ENCODE results near the gene TRIM74. TPM values are rescaled to one million over a fixed set of nuclear protein-coding genes. Genes with fewer than 3 reads are reported as not detected.
"Not testable (repeated sequence)": the region's sequence is repeated elsewhere in the genome, so short reads cannot be mapped to it uniquely, and the experiment has no call there.

Gene TRIM74
- total and polyA plus RNA-seq, 2 experiments from 2014 or later = not detected

DNA sequence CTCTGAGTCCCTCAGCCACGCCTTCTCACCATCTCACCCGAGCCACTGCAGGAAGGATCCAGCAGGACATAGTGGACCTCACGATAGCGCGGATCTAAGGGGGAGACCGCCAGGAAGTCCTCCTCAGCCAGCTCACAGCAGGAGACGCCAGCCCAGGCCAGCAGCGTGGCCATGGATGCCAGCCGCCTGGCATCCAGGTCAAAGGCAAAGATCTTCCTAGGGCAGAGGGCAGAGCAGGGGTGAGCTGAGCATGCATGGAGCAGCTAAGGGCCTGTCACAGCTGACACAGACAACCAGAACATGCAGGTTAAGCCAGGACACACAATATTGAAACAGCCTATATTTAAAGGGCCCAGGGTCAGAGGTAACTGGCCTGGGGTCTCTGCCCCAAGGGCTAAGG is 20.0 kb downstream of the TRIM74 start:
- not testable (repeated sequence) for H2AFZ ChIP-seq; ATAC-seq; H3F3A ChIP-seq (replicated peaks; ENCODE audit: low read depth); H3K4me2 ChIP-seq; H3K27ac ChIP-seq (ENCODE audit: low read depth); H3K27ac Mint-ChIP-seq; H3K36me3 ChIP-seq (ENCODE audit: insufficient read depth); H3K4me1 ChIP-seq (ENCODE audit: insufficient read depth); H3K4me3 ChIP-seq; H3K27me3 ChIP-seq (ENCODE audit: insufficient read depth); H3K27me3 Mint-ChIP-seq (ENCODE audit: insufficient read depth, low read depth, poor library complexity); H3K9me2 ChIP-seq (ENCODE audit: insufficient read depth); H3K4me1 Mint-ChIP-seq; H4K20me1 ChIP-seq (replicated peaks; ENCODE audit: insufficient read depth); DNase-seq (ENCODE audit: low spot score); H3K79me2 ChIP-seq (replicated peaks; ENCODE audit: insufficient read depth); H3K4me3 Mint-ChIP-seq; H3K9me3 Mint-ChIP-seq
- peaks cover 21% of the 10 kb centered on the region; the same call in 2 of the 3 replicates for H3K36me3 Mint-ChIP-seq (ENCODE audit: low read depth)

GRCh38 chr7:72948714-72949113 is 20.6 kb downstream of the TRIM74 start:
- H3K4me3 ChIP-seq; H3K36me3 ChIP-seq (ENCODE audit: insufficient read depth): not testable (repeated sequence)

DNA sequence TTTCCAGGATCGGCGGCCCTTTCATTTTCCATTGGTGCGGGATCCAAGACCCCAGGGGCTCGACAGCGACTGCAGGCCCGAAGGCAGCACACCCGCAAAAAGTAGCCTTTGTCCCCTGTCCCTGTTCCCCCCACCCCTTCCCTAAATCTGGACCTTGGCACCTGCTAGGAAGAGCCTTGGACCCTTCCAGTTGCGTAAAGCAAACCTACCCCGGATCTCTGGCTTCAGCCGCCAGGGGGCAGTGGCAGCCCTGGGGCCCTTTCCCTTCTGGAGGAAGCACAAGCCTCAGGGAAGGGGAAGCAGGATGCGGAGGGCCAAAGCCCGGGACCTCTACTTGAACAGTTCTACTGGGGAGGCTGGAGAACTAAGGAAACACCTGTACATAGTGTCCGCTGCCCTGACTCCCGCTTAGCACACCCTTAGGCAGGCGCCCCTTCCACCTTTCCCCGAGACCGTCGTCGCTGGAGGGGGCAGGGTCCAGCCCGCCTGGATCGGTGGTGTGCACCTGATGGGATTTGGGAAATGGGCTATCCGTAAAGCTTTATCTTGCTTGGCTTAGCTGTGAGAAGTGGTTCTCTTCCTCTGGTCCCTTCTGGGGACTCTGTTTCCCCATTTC is 23.0 kb downstream of the TRIM74 start:
- not testable (repeated sequence) for H3K9me2 ChIP-seq (ENCODE audit: insufficient read depth); H3K27ac ChIP-seq (ENCODE audit: low read depth); H2AFZ ChIP-seq; H3K4me2 ChIP-seq; H3K4me3 ChIP-seq; H3K4me1 ChIP-seq (ENCODE audit: insufficient read depth); H3K4me3 Mint-ChIP-seq; H3K9me3 Mint-ChIP-seq; H3F3A ChIP-seq (replicated peaks; ENCODE audit: low read depth); H3K27me3 ChIP-seq (ENCODE audit: insufficient read depth); H3K27me3 Mint-ChIP-seq (ENCODE audit: insufficient read depth, low read depth, poor library complexity); H3K4me1 Mint-ChIP-seq; H4K20me1 ChIP-seq (replicated peaks; ENCODE audit: insufficient read depth); H3K36me3 ChIP-seq (ENCODE audit: insufficient read depth); H3K27ac Mint-ChIP-seq; H3K79me2 ChIP-seq (replicated peaks; ENCODE audit: insufficient read depth)
- DNase-seq (ENCODE audit: low spot score) = peak; percentile 45
- TF ChIP-seq CTCF (conservative IDR thresholded peaks at IDR 0.05; ENCODE audit: low read depth in 2 of 2) = peak; percentile 47 to 64
- peaks cover 27% of the 10 kb centered on the region; the same call in 2 of the 3 replicates for H3K36me3 Mint-ChIP-seq (ENCODE audit: low read depth)
- ATAC-seq = peak; percentile 90

More at GRCh38 chr7:72948714-72949113, 20.6 kb downstream of the TRIM74 start:
- H3K79me2 ChIP-seq (replicated peaks; ENCODE audit: insufficient read depth); H2AFZ ChIP-seq; H3F3A ChIP-seq (replicated peaks; ENCODE audit: low read depth); H3K27ac Mint-ChIP-seq; H3K27ac ChIP-seq (ENCODE audit: low read depth); DNase-seq (ENCODE audit: low spot score); H3K4me1 Mint-ChIP-seq; H3K4me1 ChIP-seq (ENCODE audit: insufficient read depth); H3K9me2 ChIP-seq (ENCODE audit: insufficient read depth); H4K20me1 ChIP-seq (replicated peaks; ENCODE audit: insufficient read depth); ATAC-seq; H3K4me2 ChIP-seq; H3K4me3 Mint-ChIP-seq; H3K9me3 Mint-ChIP-seq; H3K27me3 Mint-ChIP-seq (ENCODE audit: insufficient read depth, low read depth, poor library complexity); H3K27me3 ChIP-seq (ENCODE audit: insufficient read depth): not testable (repeated sequence)
- peaks cover 24% of the 10 kb centered on the region; the same call in 2 of the 3 replicates for H3K36me3 Mint-ChIP-seq (ENCODE audit: low read depth)

GRCh38 chr7:72945597-72945996 is 23.7 kb downstream of the TRIM74 start:
- ATAC-seq = not testable (repeated sequence)

DNA sequence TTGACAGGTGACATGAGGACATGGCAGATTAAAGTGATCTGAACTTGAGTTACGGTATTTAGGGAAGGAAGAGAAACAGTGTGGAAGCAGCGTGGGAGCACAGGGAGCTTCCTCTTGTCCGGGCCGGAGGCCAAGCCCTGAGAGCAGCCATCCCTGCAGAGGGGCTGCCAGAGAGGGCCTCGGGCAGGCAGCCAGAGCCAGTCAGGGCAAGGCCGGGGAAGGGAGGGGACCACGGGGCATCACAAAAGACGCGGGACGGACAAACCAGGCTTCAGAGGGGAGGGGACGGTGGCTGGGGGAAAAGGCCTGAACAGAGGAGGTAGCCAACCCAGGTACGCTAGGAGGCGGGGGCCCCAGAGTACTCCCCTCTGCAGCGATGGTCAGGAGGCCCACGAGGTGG is 24.3 kb downstream of the TRIM74 start:
- H3K27me3 ChIP-seq (ENCODE audit: insufficient read depth); H3K4me1 ChIP-seq (ENCODE audit: insufficient read depth); H3K4me1 Mint-ChIP-seq; H3K27ac Mint-ChIP-seq; ATAC-seq; DNase-seq (ENCODE audit: low spot score); H3K4me2 ChIP-seq; H3K27ac ChIP-seq (ENCODE audit: low read depth); H4K20me1 ChIP-seq (replicated peaks; ENCODE audit: insufficient read depth); H2AFZ ChIP-seq; H3K27me3 Mint-ChIP-seq (ENCODE audit: insufficient read depth, low read depth, poor library complexity); H3K9me2 ChIP-seq (ENCODE audit: insufficient read depth); H3K9me3 Mint-ChIP-seq; H3F3A ChIP-seq (replicated peaks; ENCODE audit: low read depth); H3K4me3 ChIP-seq; H3K79me2 ChIP-seq (replicated peaks; ENCODE audit: insufficient read depth); H3K36me3 ChIP-seq (ENCODE audit: insufficient read depth); H3K4me3 Mint-ChIP-seq: not testable (repeated sequence)
- peaks cover 30% of the 10 kb centered on the region; the same call in 2 of the 3 replicates for H3K36me3 Mint-ChIP-seq (ENCODE audit: low read depth)

More at GRCh38 chr7:72945597-72945996, 23.7 kb downstream of the TRIM74 start:
- not testable (repeated sequence) for H3K79me2 ChIP-seq (replicated peaks; ENCODE audit: insufficient read depth); H3K27ac Mint-ChIP-seq; H3K36me3 ChIP-seq (ENCODE audit: insufficient read depth); H3K9me3 Mint-ChIP-seq; H2AFZ ChIP-seq; H3K9me2 ChIP-seq (ENCODE audit: insufficient read depth); H3F3A ChIP-seq (replicated peaks; ENCODE audit: low read depth); H3K4me3 ChIP-seq; H3K4me1 ChIP-seq (ENCODE audit: insufficient read depth); H4K20me1 ChIP-seq (replicated peaks; ENCODE audit: insufficient read depth); H3K4me2 ChIP-seq; H3K27me3 ChIP-seq (ENCODE audit: insufficient read depth); H3K27me3 Mint-ChIP-seq (ENCODE audit: insufficient read depth, low read depth, poor library complexity); DNase-seq (ENCODE audit: low spot score); H3K4me1 Mint-ChIP-seq; H3K4me3 Mint-ChIP-seq
- peaks cover 30% of the 10 kb centered on the region; the same call in 2 of the 3 replicates for H3K36me3 Mint-ChIP-seq (ENCODE audit: low read depth)
- 0 out of 2 replicates have a peak overlapping the region, but pooled peaks have one; percentile 26 for H3K27ac ChIP-seq (ENCODE audit: low read depth)

GRCh38 chr7:72942956-72943355 is 26.3 kb downstream of the TRIM74 start:
- not testable (repeated sequence) for H3K36me3 ChIP-seq (ENCODE audit: insufficient read depth); H3K9me3 Mint-ChIP-seq; ATAC-seq; H3K79me2 ChIP-seq (replicated peaks; ENCODE audit: insufficient read depth); H3K27ac Mint-ChIP-seq; H3K27me3 Mint-ChIP-seq (ENCODE audit: insufficient read depth, low read depth, poor library complexity); H3K4me3 ChIP-seq; H2AFZ ChIP-seq; H3K4me1 Mint-ChIP-seq; H3K27me3 ChIP-seq (ENCODE audit: insufficient read depth); H3K4me1 ChIP-seq (ENCODE audit: insufficient read depth); H3K4me2 ChIP-seq; DNase-seq (ENCODE audit: low spot score); H4K20me1 ChIP-seq (replicated peaks; ENCODE audit: insufficient read depth); H3K27ac ChIP-seq (ENCODE audit: low read depth); H3K4me3 Mint-ChIP-seq; H3F3A ChIP-seq (replicated peaks; ENCODE audit: low read depth); H3K9me2 ChIP-seq (ENCODE audit: insufficient read depth)
- H3K36me3 Mint-ChIP-seq (ENCODE audit: low read depth) = peaks cover 26% of the 10 kb centered on the region

Measured in GM23338 (cell line).